Stimulated activated CD4-positive, alpha-beta T cell treated with anti-CD3 and anti-CD28 coated beads, TNF-alpha, amount 100 ng/mL, for 48 hours (primary cell): Measurements from ENCODE around the gene OR2Z1.
"Not testable (repeated sequence)": the region's sequence is repeated elsewhere in the genome, so short reads cannot be mapped to it uniquely, and the experiment has no call there.

ENCODE experiments used
- DNase-seq, 3 donors: peaks; one replicate each; pipeline ENCODE4 v3.0.0-alpha.2; 2020; ENCODE audit warnings: low read depth in 3 of 3

The OR2Z1 gene

DNA sequence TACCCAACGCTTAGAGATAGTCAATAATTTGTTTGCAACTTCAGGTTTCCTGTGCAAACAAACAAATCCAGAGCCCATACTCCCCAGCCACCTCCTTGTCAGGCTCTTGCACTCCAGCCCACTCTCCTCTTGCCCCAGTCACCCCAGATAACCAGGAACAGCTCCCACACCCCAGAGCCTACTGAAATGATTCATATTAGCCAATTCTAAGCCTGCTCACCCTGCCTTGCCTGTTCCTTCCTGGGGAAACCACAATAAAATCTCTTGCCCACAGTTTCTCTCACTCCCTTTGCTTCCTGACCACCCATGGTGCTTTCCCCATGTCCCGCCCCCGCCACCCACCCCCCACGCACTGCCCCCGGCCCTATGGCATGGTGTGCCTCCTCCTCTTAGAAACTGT lies 19.1 kb upstream of the OR2Z1 start:
- DNase-seq, result peak in 2 of 3 donors; percentile 13 to 19

DNA sequence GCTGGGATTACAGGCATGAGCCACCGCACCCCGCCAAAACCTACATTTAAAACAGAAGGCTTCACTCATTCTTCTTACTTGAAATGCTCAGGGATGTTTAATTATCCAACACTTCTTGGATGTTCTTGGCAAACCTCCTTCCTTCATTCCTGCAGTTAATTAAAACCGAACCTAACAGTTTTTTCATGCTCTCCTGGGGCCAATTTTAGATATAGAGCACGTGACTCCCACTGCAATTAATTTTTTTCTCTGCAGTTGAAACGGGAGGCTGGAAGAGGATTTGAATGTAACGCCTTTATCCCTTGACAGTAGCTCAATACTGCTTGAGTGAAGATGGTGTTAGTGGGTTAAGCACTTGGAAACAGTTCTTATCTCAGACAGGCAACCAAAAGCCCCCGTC lies 18.2 kb upstream of the OR2Z1 start:
- DNase-seq, result no peak

DNA sequence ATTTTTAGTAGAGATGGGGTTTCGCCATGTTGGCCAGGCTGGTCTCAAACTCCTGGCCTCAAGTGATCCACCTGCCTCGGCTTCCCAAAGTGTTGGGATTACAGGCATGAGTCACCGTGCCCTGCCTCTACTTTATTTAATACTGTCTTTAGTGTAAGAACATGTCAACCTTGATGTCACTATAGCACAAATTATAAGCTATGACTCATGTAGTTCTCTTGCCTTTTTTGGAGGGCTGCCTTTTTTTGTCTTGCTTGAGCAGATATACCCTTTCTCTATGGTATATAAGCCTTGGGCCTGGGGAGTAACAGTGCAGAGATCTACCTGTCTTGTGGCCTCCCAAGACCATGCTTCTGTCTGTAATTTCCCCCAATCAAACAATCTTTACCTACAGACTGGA lies 16.1 kb upstream of the OR2Z1 start:
- not testable (repeated sequence) for DNase-seq

DNA sequence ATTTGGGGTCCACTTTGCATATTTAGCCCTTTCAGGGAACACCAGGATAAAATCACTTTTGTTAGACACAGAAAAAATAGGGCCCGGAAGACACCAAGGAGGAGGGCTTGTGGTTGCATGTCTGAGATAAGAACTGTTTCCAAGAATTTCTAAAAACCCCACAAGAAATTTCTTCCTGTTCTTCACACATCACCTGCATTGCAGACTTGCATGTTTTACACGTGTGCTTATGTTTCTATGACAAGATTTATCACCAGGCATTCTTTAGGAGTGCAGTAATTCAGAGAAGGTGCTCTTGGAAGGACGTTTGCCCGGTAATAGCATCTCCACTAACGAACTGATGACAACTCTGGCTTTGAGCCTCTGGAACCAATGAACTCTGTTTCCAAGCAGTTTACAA lies 15.7 kb upstream of the OR2Z1 start:
- no peak for DNase-seq

DNA sequence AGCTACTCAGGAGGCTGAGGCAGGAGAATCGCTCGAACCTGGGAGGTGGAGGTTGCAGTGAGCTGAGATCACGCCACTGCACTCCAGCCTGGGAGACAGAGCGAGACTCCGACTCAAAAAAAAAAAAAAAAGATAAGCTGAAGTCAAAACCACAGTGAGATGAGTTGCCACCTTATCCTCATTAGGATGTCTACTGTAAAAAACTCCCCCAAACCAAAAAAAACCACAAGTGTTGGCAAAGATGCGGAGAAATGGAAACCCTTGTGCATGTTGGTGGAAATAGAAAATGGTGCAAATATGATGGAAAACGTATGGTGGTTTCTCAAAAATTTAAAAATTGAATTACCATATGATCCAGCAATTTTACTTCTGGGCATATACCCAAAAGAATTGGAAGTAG lies 11.1 kb upstream of the OR2Z1 start:
- not testable (repeated sequence) for DNase-seq

DNA sequence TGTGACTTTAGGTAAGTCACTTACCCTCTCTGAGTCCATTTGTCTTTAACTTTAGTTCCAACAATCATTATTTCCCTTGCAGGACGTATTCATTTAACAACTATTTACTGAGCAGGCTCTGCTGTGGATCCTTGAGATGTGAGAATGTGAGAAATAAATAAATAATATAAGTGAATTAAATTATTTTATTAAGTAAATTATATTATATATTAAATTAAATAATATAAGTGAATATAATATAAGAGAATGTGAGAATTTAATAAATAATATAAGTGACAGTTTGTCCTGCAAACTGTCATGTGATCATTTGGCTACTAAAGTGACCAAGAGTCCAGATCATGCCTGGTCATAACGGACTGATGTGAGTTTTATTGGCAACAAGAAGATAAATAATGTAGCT lies 598 bp downstream of the OR2Z1 start:
- no peak for DNase-seq

DNA sequence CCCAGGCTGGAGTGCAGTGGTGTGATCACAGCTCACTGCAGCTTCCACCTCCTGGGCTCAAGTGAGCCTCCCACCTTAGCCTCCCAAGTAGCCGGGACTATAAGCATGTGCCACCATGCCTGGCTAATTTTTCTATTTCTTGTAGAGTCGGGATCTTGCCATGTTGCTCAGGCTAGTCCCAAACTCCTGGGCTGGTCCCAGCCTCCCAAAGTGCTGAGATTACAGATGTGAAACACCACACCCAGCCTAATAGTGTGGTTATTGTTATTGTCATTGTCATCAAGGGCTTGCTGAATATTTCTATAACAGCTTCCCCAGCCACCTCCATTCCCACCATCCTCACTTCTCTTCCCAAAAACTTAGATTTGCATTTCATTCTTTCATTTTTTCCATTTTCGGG lies 2.8 kb downstream of the OR2Z1 start:
- no peak for DNase-seq

DNA sequence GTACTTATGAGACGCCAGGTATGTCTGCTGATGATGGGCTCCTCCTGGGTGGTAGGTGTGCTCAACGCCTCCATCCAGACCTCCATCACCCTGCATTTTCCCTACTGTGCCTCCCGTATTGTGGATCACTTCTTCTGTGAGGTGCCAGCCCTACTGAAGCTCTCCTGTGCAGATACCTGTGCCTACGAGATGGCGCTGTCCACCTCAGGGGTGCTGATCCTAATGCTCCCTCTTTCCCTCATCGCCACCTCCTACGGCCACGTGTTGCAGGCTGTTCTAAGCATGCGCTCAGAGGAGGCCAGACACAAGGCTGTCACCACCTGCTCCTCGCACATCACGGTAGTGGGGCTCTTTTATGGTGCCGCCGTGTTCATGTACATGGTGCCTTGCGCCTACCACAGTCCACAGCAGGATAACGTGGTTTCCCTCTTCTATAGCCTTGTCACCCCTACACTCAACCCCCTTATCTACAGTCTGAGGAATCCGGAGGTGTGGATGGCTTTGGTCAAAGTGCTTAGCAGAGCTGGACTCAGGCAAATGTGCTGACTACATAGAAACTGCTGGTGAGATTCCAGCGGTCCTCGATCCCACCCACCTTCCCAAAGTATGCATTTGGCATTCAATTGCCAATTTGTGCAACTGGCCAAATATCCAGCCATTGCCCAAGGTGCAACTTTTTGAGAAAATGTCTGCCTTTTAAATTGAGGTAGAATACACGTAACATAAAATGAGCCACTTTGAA lies 10.2 kb downstream of the OR2Z1 start:
- no peak for DNase-seq

DNA sequence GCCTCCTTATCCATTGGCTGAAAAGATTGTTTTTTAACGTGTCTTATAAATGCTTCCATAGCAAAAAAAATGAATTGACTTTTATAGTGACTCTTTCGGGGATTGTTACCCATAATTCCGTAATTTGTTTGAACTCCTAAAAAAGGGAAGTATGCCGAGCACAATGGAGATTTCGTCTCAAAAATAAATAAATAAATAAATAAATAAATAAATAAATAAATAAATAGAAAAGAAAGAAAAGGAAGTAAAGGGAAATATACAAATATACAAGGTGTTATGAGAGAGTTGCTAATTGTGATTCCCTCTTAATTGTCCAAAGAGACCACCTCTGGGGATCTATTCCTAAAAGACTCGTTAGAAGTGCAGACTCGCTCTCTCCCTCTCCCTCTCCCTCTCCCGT lies 16.9 kb downstream of the OR2Z1 start:
- DNase-seq, result no peak

DNA sequence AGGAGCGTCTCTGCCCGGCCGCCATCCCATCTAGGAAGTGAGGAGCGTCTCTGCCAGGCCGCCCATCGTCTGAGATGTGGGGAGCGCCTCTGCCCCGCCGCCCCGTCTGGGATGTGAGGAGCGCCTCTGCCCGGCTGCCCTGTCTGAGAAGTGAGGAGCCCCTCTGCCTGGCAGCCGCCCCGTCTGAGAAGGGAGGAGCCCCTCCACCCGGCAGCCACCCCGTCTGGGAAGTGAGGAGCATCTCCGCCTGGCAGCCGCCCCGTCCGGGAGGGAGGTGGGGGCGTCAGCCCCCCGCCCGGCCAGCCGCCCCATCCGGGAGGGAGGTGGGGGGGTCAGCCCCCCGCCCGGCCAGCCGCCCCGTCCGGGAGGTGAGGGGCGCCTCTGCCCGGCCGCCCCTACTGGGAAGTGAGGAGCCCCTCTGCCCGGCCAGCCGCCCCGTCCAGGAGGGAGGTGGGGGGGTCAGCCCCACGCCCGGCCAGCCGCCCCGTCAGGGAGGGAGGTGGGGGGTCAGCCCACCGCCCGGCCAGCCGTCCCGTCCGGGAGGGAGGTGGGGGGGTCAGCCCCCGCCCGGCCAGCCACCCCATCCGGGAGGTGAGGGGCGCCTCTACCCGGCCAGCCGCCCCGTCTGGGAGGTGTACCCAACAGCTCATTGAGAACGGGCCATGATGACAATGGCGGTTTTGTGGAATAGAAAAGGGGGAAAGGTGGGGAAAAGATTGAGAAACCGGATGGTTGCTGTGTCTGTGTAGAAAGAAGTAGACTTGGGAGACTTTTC lies 18.0 kb downstream of the OR2Z1 start:
- not testable (repeated sequence) for DNase-seq

DNA sequence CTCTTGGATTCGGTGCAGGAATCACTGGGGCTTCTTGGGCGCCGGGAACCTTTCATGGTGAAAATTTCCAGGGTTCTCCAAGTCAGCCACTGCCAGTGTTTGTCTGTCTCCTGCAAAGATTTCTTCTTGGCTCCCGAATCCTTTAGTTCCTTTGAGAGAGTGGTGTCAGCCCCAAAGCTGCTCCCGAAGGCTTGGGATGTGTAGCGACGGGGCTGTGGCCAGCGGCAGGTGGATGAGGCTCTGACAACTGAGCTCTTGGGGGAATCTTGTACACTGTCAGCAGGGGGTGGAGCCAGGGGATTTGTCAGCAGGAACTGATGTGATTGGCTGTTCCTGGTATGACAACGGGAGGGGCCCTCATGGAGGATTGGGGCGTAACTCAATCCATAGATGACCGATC lies 45.8 kb downstream of the OR2Z1 start:
- not testable (repeated sequence) for DNase-seq

DNA sequence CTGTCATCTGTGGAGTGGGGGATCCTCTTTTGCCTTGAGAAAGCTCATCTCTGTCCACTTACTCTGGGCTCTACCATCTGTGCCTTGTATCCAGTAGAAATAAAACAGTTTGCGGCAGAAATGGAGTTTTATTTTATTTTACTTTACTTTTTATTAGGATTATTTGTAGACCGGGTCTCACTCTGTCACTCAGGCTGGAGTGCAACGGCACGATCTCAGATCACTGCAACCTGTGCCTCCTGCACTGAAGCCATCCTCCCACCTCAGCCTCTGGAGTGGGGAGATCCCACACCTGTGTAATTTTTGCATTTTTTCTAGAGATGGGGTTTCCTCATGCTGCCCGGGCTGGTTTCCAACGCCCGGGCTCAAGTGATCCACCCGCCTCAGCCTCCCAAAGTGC lies 47.8 kb downstream of the OR2Z1 start:
- not testable (repeated sequence) for DNase-seq

DNA sequence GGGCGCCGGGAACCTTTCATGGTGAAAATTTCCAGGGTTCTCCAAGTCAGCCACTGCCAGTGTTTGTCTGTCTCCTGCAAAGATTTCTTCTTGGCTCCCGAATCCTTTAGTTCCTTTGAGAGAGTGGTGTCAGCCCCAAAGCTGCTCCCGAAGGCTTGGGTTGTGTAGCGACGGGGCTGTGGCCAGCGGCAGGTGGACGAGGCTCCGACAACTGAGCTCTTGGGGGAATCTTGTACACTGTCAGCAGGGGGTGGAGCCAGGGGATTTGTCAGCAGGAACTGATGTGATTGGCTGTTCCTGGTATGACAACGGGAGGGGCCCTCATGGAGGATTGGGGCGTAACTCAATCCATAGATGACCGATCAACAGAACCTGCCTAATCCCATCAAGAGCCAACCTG lies 52.2 kb downstream of the OR2Z1 start:
- not testable (repeated sequence) for DNase-seq
